HepG2 (cell line): ENCODE data around the gene ACSS1. TPM values are rescaled to one million over a fixed set of nuclear protein-coding genes. Genes with fewer than 3 reads are reported as not detected.
A peak's percentile ranks its signal among the peaks of the same experiment; 100 is the strongest.

Experiments
- ATAC-seq: fragments of 200-7000 bp; cut with Tn5 transposase; 3 replicates; pipeline ENCODE4 v1.9.1; 2020; ENCODE audit warnings: mild to moderate bottlenecking, moderate library complexity
- BruUV-seq: library from RNA; stranded (reverse); fragments of 400-500 nt; replicated peaks from 2 replicates; lab custom pipeline; 2021; lab: Mats Ljungman, UMichigan
- CTCF ChIA-PET: fragments of 300-600 bp; formaldehyde crosslinking; extraction: SDS; loops from one replicate; lab custom pipeline; 2021; ENCODE audit warnings: low total read pairs, inconsistent platforms, low intra/inter-chr PET ratio; lab: Yijun Ruan, JAX
- POLR2A ChIA-PET: fragments of 350-600 bp; sonication (Branson Sonifier 250); formaldehyde crosslinking; loops from one replicate; lab custom pipeline; 2020; ENCODE audit warnings: antibody characterized with exemption, inconsistent platforms; lab: Yijun Ruan, JAX
- DNase-seq: peaks from one replicate; pipeline ENCODE4 v3.0.0-alpha.2; 2015; ENCODE audit warnings: low spot score
- FAIRE-seq: peaks from 3 replicates; lab custom pipeline; 2011; peaks lifted over from hg19 to GRCh38; lab: Jason Lieb, UNC
- H2AFZ ChIP-seq: one replicate; pipeline ENCODE4 v1.6.1; 2011; ENCODE audit warnings: low read length, inconsistent platforms
- H3K27ac ChIP-seq: fragments of 300-600 bp; 3 replicates; pipeline ENCODE4 v1.8.0; 2011; ENCODE audit warnings: mixed run types, mild to moderate bottlenecking, mixed read lengths, low read length, inconsistent platforms; ENCODE audit not compliant: insufficient read depth; ENCODE audit errors: extremely low read length
- H3K27me3 ChIP-seq, 2 experiments: fragments of 200-600 bp in 1 of 2; 2 replicates in 1 of 2; 3 replicates in 1 of 2; pipeline versions ENCODE4 v1.6.0 to v1.8.0; 2011; ENCODE audit warnings: low read length in 2 of 2, mild to moderate bottlenecking in 2 of 2, moderate library complexity in 2 of 2, inconsistent platforms in 1 of 2; ENCODE audit not compliant: insufficient read depth in 2 of 2, control insufficient read depth in 1 of 2
- H3K36me3 ChIP-seq, 2 experiments: fragments of 200-600 bp in 1 of 2; replicated peaks in 1 of 2; 2 replicates in 1 of 2; 3 replicates in 1 of 2; pipeline versions ENCODE4 v1.5.1 to v1.8.0; 2011; ENCODE audit warnings: low read length in 2 of 2, inconsistent platforms in 1 of 2; ENCODE audit not compliant: insufficient read depth in 2 of 2, control insufficient read depth in 1 of 2
- H3K4me1 ChIP-seq: 2 replicates; pipeline ENCODE4 v1.5.1; 2012; ENCODE audit warnings: low read length, inconsistent platforms; ENCODE audit not compliant: insufficient read depth
- H3K4me2 ChIP-seq: 2 replicates; pipeline ENCODE4 v1.6.0; 2011; ENCODE audit warnings: low read depth, low read length, inconsistent platforms
- H3K4me3 ChIP-seq, 3 experiments: fragments of 200-600 bp in 1 of 3; sonication (generic), shearing (Covaris generic) in 1 of 3; replicated peaks in 1 of 3; 2 replicates each; pipeline ENCODE4 v1.5.1; 2011 to 2016; ENCODE audit warnings: low read length in 3 of 3, inconsistent platforms in 2 of 3, low read depth in 2 of 3, mild to moderate bottlenecking in 2 of 3, control low read depth in 1 of 3, mixed read lengths in 1 of 3; ENCODE audit not compliant: insufficient read depth in 1 of 3
- H3K79me2 ChIP-seq: one replicate; pipeline ENCODE4 v1.6.1; 2011; ENCODE audit warnings: low read length, inconsistent platforms; ENCODE audit not compliant: insufficient read depth
- H3K9ac ChIP-seq: 2 replicates; pipeline ENCODE4 v1.6.0; 2011; ENCODE audit warnings: mild to moderate bottlenecking, low read depth, low read length, inconsistent platforms; ENCODE audit not compliant: insufficient read depth
- H3K9me3 ChIP-seq: 2 replicates; pipeline ENCODE4 v1.5.1; 2012; ENCODE audit warnings: mild to moderate bottlenecking, low read length
- H4K20me1 ChIP-seq: 2 replicates; pipeline ENCODE4 v1.6.0; 2011; ENCODE audit warnings: inconsistent platforms, mild to moderate bottlenecking, low read length, moderate library complexity; ENCODE audit not compliant: insufficient read depth
- ARNTL ChIP-seq: sonication (generic); formaldehyde crosslinking; IDR thresholded peaks from 2 replicates; pipeline ENCODE4 v1.4.0; 2020; ENCODE audit warnings: mild to moderate bottlenecking, missing genetic modification reagents
- HNRNPL ChIP-seq: fragments of 200-400 bp; formaldehyde crosslinking; IDR thresholded peaks from 2 replicates; pipeline ENCODE4 v1.6.1; 2017; ENCODE audit warnings: mild to moderate bottlenecking, low read depth, low read length
- JARID2 ChIP-seq: sonication (generic); formaldehyde crosslinking; IDR thresholded peaks from 2 replicates; pipeline ENCODE4 v1.8.1; 2023; ENCODE audit warnings: missing genetic modification reagents, inconsistent platforms; ENCODE audit not compliant: insufficient replicate concordance
- MIER3 ChIP-seq: IDR thresholded peaks from 2 replicates; pipeline ENCODE4 v1.6.1; 2016; ENCODE audit warnings: missing compliant biosample characterization, borderline replicate concordance
- NR0B2 ChIP-seq: sonication (generic); formaldehyde crosslinking; IDR thresholded peaks from 2 replicates; pipeline ENCODE4 v1.4.0; 2020; ENCODE audit warnings: mild to moderate bottlenecking, missing genetic modification reagents
- PHF8 ChIP-seq: sonication (generic); formaldehyde crosslinking; IDR thresholded peaks from 2 replicates; pipeline ENCODE4 v1.5.0; 2020; ENCODE audit warnings: missing genetic modification reagents
- PLRG1 ChIP-seq: fragments of 450-650 bp; conservative IDR thresholded peaks from 2 replicates; pipeline ENCODE4 v1.6.1; 2016
- SNAPC5 ChIP-seq: sonication (generic); formaldehyde crosslinking; IDR thresholded peaks from 2 replicates; pipeline ENCODE4 v1.8.1; 2023; ENCODE audit warnings: mild to moderate bottlenecking, missing genetic modification reagents, borderline replicate concordance
- SNRNP70 ChIP-seq: fragments of 200-400 bp; formaldehyde crosslinking; IDR thresholded peaks from 2 replicates; pipeline ENCODE4 v1.6.1; 2017; ENCODE audit warnings: mild to moderate bottlenecking, low read depth, low read length, moderate library complexity
- STAT5B ChIP-seq: sonication (generic); formaldehyde crosslinking; IDR thresholded peaks from 2 replicates; pipeline ENCODE4 v1.4.0; 2020; ENCODE audit warnings: missing genetic modification reagents
- TRIM24 ChIP-seq: sonication (generic); formaldehyde crosslinking; IDR thresholded peaks from 2 replicates; pipeline ENCODE4 v1.8.0; 2022; ENCODE audit warnings: mild to moderate bottlenecking, missing genetic modification reagents
- ZNF10 ChIP-seq: sonication (generic); formaldehyde crosslinking; IDR thresholded peaks from 2 replicates; pipeline ENCODE4 v1.4.0; 2020; ENCODE audit warnings: mild to moderate bottlenecking, low read depth, missing genetic modification reagents, borderline replicate concordance
- ZNF12 ChIP-seq: sonication (generic); formaldehyde crosslinking; IDR thresholded peaks from 2 replicates; pipeline ENCODE4 v1.5.0; 2020; ENCODE audit warnings: missing genetic modification reagents
- ZNF235 ChIP-seq: sonication (generic); formaldehyde crosslinking; IDR thresholded peaks from 2 replicates; pipeline ENCODE4 v1.8.1; 2023; ENCODE audit warnings: mild to moderate bottlenecking, missing genetic modification reagents, borderline replicate concordance
- ZNF572 ChIP-seq: sonication (generic); formaldehyde crosslinking; IDR thresholded peaks from 2 replicates; pipeline ENCODE4 v1.5.1; 2020; ENCODE audit warnings: mild to moderate bottlenecking, missing genetic modification reagents
- ZNF740 ChIP-seq: sonication (generic); formaldehyde crosslinking; IDR thresholded peaks from 2 replicates; pipeline ENCODE4 v1.4.0; 2020; ENCODE audit warnings: missing genetic modification reagents
- WGBS: methylation state at CpG from one replicate; pipeline ENCODE4 v1.1.6; 2017; ENCODE audit warnings: low lambda C conversion rate; 5-methylcytosine and 5-hydroxymethylcytosine counted together
- in situ Hi-C: cut with HindIII; loops from 2 replicates; pipeline ENCODE4 v1.10.0; 2017; ENCODE audit warnings: low pct_unique_long_range_greater_than_20kb; ENCODE audit not compliant: extremely low pct_ligation_motif_present
- intact Hi-C: fragments of 100-400 bp; cut with micrococcal nuclease; formaldehyde crosslinking; loops from one replicate; pipeline ENCODE4 v1.10.0; 2022; ENCODE audit not compliant: unreplicated experiment
- polyA plus RNA-seq, 8 experiments: library from polyadenylated mRNA; depleted of rRNA in 3 of 8; stranded (reverse) in 7 of 8; unstranded in 1 of 8; fragments of >200 nt; fragmentation: Illumina TruSeq in 4 of 8; extraction: Trizol in 4 of 8; gene quantifications; 2 replicates each; pipeline versions ENCODE4 v1.2.1 to v1.2.3, GENCODE V29; 2011 to 2016; ENCODE audit warnings: low read depth in 4 of 8, missing spikeins in 1 of 8, mixed read lengths in 1 of 8; ENCODE audit not compliant: insufficient read depth in 1 of 8
- total RNA-seq, 5 experiments: library from RNA; depleted of rRNA; stranded (reverse); fragments of >200 nt; fragmentation: Illumina TruSeq; extraction: Trizol; gene quantifications; 2 replicates each; pipeline ENCODE4 v1.2.3, GENCODE V29; 2016; ENCODE audit warnings: low read depth in 1 of 5
- TF ChIP-seq, protein P1 (sequence below): sonication (generic); formaldehyde crosslinking; IDR thresholded peaks from 2 replicates; pipeline ENCODE4 v1.8.0; 2022; ENCODE audit warnings: missing genetic modification reagents, mild to moderate bottlenecking, inconsistent platforms, borderline replicate concordance
- TF ChIP-seq, protein P2 (sequence below): sonication (generic); formaldehyde crosslinking; IDR thresholded peaks from 2 replicates; pipeline ENCODE4 v1.4.0; 2020; ENCODE audit warnings: mild to moderate bottlenecking, missing genetic modification reagents, borderline replicate concordance

Gene ACSS1
- total and polyA plus RNA-seq, 2 of the 13 experiments (the other 11 are each of a cell fraction or from before 2014, with no cell fraction given): 15.2 to 41.6 TPM

DNA sequence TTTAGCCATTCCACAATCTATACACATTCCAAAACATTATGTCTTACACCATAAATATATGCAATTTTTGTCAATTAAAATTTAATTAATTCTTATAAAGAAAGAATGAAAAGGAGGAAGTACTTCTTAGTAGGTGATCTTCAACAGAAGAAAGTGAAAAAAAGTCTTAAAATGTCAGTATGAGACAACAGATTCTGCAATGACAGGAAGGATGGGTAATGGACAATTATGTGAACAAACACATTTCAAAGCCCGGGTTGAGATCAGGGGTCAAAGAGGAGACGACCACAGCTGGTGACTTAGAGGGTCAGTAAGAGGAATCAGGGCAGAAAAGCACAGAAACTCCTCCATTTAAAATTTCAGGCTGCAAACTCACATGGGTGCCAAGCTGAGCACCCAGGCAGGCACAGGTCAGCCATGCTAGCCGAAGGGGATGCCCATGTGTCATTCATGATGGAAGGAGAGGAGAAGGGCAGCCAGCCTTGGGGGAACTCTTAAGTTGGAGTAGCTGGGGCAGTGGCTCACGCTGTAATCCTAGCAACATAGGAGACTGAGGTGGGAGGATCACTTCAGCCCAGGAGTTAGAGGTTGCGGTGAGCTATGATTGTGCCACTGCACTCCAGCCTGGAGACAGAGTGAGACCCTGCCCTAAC, 13.0 kb upstream of the ACSS1 start (continued):
- TF ChIP-seq, protein P1, sequence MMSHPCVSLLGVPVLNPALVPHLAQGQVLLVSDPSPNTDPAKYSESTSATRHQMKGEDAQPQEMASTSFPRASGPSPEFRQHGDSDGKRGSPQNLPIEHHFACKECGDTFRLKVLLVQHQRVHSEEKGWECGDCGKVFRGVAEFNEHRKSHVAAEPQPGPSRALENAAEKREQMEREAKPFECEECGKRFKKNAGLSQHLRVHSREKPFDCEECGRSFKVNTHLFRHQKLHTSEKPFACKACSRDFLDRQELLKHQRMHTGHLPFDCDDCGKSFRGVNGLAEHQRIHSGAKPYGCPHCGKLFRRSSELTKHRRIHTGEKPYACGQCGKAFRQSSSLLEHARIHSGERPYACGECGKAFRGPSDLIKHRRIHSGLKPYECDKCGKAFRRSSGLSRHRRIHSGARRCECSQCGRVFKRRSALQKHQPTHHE: no peak
- TF ChIP-seq PHF8 (CRISPR knock-in tag) (no peak), ARNTL (CRISPR knock-in tag) (no peak), ZNF12 (CRISPR knock-in tag) (peak; percentile 96), PLRG1 (no peak)

DNA sequence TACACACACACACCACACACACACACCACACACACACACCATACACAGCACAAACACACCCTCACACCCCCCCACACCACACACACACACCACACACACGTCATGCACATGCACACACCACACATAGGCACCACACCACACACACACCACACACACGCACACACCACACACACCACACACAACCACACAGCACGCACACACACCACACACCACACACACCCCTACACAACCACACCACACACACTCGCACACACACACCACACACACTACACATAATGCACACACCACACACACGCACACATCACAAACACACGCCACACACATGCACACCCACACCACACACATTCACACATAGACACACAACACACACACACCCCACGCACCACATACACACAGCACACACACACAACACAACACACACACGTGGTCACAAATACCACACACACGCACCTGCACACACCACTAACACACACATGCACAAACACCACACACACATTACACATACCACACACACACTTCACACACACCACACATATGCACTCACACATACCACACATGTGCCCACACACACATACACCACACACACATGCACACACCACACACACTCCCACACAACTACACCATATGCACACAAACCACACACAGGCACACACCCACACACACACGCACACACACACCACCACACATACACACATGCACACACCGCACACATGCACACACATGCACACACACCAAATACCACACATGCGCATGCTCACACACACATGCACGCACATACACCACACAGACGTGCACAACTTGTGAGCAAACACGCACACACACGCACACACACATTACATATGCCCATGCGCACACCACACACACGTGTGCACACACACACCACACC, 9.4 kb upstream of the ACSS1 start:
- CTCF ChIA-PET: interaction anchor here (1.5 to 5.4 kb wide), 2 partner anchors 72 to 112 kb away, joined by 5 to 138 read pairs; partner anchors contain the start of gene APMAP
- ATAC-seq (no peak), DNase-seq (no peak), FAIRE-seq (peak; percentile 60)
- Histone ChIP-seq H3K4me1 (peaks cover 63% of the 10 kb centered on the region), H2AFZ (no peak overlapping the region), H3K27ac (no peak overlapping the region), H3K36me3 (no peaks in the 10 kb centered on the region), H4K20me1 (no peaks in the 10 kb centered on the region), H3K4me3 (no peak overlapping the region), H3K4me2 (no peak overlapping the region), H3K79me2 (no peaks in the 10 kb centered on the region), H3K27me3 (peaks cover 0 to 11% of the 10 kb centered on the region in 2 experiments; a peak in 3 of 5 replicates), H3K9me3 (no peaks in the 10 kb centered on the region), H3K9ac (no peak overlapping the region)
- BruUV-seq: no TSS peak
- intact Hi-C loops: loop anchor here (5.0 kb wide), 1 partner anchor 35 kb away; no protein-coding TSS in a partner anchor
- WGBS: 77% methylated on average over 18 of the region's 18 CpGs
- in situ Hi-C loops: no loop called here
- POLR2A ChIA-PET: no interaction called here
- TF ChIP-seq TRIM24 (no peak), ZNF235 (CRISPR knock-in tag) (no peak), ZNF740 (CRISPR knock-in tag) (no peak), ZNF10 (no peak), SNAPC5 (no peak), SNRNP70 (no peak), STAT5B (CRISPR knock-in tag) (no peak), MIER3 (CRISPR knock-in tag) (no peak), NR0B2 (CRISPR knock-in tag) (no peak), JARID2 (CRISPR knock-in tag) (no peak), ZNF572 (CRISPR knock-in tag) (no peak), HNRNPL (0 out of 2 replicates have a peak, but pooled peaks have one; percentile 85)
- TF ChIP-seq, protein P2, sequence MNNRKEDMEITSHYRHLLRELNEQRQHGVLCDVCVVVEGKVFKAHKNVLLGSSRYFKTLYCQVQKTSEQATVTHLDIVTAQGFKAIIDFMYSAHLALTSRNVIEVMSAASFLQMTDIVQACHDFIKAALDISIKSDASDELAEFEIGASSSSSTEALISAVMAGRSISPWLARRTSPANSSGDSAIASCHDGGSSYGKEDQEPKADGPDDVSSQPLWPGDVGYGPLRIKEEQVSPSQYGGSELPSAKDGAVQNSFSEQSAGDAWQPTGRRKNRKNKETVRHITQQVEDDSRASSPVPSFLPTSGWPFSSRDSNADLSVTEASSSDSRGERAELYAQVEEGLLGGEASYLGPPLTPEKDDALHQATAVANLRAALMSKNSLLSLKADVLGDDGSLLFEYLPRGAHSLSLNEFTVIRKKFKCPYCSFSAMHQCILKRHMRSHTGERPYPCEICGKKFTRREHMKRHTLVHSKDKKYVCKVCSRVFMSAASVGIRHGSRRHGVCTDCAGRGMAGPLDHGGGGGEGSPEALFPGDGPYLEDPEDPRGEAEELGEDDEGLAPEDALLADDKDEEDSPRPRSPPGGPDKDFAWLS (CRISPR knock-in tag): peak; percentile 61; the same call in 1 of the 2 replicates
